Aorta (tissue), 5 donors: ENCODE results near the gene CELSR1. TPM values are rescaled to one million over a fixed set of nuclear protein-coding genes. Genes with fewer than 3 reads are reported as not detected.

Experiments
- ATAC-seq: fragments of 200-7000 bp; cut with Tn5 transposase; one replicate; pipeline ENCODE4 v1.9.1; 2022; ENCODE audit warnings: moderate library complexity; ENCODE audit not compliant: low FRiP score
- DNase-seq, 2 donors: peaks; one replicate each; pipeline ENCODE4 v3.0.0-alpha.2; 2020
- H3K27ac ChIP-seq, 2 donors: one replicate each; pipeline ENCODE4 v1.5.1; 2013; ENCODE audit warnings: low read length in 2 of 2, mild to moderate bottlenecking in 2 of 2, moderate library complexity in 2 of 2, control low read depth in 1 of 2, inconsistent platforms in 1 of 2, low read depth in 1 of 2
- H3K27me3 ChIP-seq, 2 donors: one replicate each; pipeline ENCODE4 v1.6.1; 2013; ENCODE audit warnings: control low read depth in 1 of 2, low read length in 1 of 2, mild to moderate bottlenecking in 1 of 2, moderate library complexity in 1 of 2; ENCODE audit not compliant: insufficient read depth in 2 of 2, control insufficient read depth in 1 of 2
- H3K36me3 ChIP-seq, 2 donors: one replicate each; pipeline ENCODE4 v1.6.1; 2013; ENCODE audit warnings: control low read depth in 1 of 2, low read length in 1 of 2, mild to moderate bottlenecking in 1 of 2; ENCODE audit not compliant: insufficient read depth in 2 of 2, control insufficient read depth in 1 of 2
- H3K4me1 ChIP-seq, 2 donors: one replicate each; pipeline ENCODE4 v1.6.1; 2013; ENCODE audit warnings: low read length in 2 of 2, control low read depth in 1 of 2, mild to moderate bottlenecking in 1 of 2, moderate library complexity in 1 of 2; ENCODE audit not compliant: insufficient read depth in 2 of 2, control insufficient read depth in 1 of 2
- H3K4me3 ChIP-seq, 2 donors: one replicate each; pipeline ENCODE4 v1.5.1; 2013; ENCODE audit warnings: low read length in 2 of 2, control low read depth in 1 of 2, mild to moderate bottlenecking in 1 of 2
- H3K9me3 ChIP-seq: one replicate; pipeline ENCODE4 v1.6.1; 2013; ENCODE audit warnings: mild to moderate bottlenecking, low read length; ENCODE audit not compliant: control insufficient read depth
- WGBS, 2 donors: extraction: QIAGEN DNeasy Blood & Tissue Kit; methylation state at CpG; one replicate each; pipeline ENCODE4 v1.1.7; 2013; 5-methylcytosine and 5-hydroxymethylcytosine counted together
- intact Hi-C, 2 donors: fragments of 100-400 bp; cut with DNase I; formaldehyde crosslinking; loops; one replicate each; pipeline versions ENCODE4 v1.14.2 to v1.15.0; 2022
- polyA plus RNA-seq, 2 donors: library from polyadenylated mRNA; stranded (reverse); fragments of 200-250 nt; gene quantifications; one replicate each; pipeline ENCODE4 v1.2.3, GENCODE V29; 2013
- total RNA-seq, 2 donors: library from RNA; stranded (reverse); fragmentation: NEBNext Ultra II Directional; extraction: Animal tissue kit (Norgen Biotek cat#: 25700); gene quantifications; one replicate each; pipeline ENCODE4 v1.2.1, GENCODE V29; 2021
- donor health status: healthy with polysubstance abuse.
- donor health status: Bipolar disorder and iron deficiency.
- donor health status: DM: no; HTN: no; CAD: no.
- donor health status: DM: no; HTN: no; CAD: no.
- donor health status: DM: yes; HTN: yes; CAD: no.

Gene CELSR1
- total and polyA plus RNA-seq, 4 donors: 0.15 to 3.0 (median 1.3) TPM

DNA sequence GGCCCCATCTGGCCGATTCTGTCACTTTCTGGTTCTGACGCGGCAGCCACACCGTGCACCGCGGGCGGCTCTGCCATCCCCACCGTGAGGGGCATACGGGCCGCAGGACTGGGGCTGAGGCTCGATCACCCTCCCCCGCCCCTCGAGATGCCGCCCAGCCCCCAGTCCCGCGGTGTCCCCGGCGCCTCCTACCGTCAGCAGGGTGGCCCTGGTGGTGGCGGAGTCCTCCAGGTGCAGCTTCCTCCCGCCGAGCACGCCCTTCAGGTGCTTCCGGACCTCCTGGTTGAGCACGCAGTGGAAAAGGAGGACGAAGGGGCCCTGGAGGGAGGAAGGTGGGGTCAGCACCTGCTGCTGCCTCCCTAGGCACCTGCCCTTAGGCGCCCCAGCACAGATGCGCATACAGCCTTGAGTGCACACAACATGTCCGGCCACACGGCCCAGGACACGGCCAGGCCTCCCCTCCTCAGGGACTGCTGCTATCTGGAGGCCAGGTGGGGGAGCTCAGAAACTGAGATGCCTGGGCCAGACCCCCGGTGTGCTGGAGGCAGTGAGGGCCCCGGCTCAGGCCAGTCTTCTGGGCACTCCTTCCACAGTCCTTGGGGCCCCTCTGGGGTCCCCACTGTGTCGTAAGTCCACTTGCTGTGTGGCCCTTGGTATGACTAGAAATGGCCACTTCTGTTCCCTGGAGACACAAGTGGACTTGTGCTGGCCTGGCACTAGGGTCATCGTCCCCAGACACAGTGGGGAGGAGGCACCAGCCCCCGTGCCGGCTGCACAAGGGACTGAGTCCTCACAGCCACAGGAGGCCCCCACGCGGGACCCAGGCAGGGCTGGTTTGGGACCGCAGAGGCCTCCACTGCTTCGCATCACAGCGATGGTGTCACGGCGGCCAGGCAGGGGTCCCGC is 170.4 kb downstream of the CELSR1 start:
- DNase-seq (peak in 1 of 2 donors; percentile 67), ATAC-seq (no peak)
- Histone ChIP-seq H3K27ac (no peak overlapping the region), H3K4me1 (no peaks in the 10 kb centered on the region), H3K27me3 (no peaks in the 10 kb centered on the region), H3K36me3 (no peaks in the 10 kb centered on the region), H3K9me3 (no peaks in the 10 kb centered on the region), H3K4me3 (no peak overlapping the region)
- 79 to 84% methylated on average over 45 of the region's 45 CpGs for WGBS, 2 donors
- intact Hi-C loops: no loop called here

DNA sequence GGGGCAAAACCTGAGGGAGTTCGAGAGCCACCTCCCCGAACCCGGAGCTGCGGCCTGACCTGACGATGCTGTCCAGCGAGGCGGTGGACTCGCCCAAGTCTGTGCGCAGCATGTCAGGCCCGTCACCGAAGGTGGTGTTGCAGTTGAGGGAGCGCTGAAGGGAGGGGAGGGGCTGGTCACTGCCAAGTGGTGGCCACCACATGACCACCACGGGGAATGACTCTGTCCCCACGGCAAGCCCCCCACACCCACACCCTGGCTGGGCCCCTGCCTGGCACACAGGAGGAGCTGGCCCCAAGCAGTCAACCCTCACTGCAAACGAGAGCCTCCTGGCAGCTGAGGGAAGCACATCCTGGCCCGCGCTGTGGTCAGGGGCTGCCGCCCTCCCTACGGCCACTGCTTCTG is 171.1 kb downstream of the CELSR1 start:
- ATAC-seq: no peak
- intact Hi-C loops: no loop called here

GRCh38 chr22:46365166-46365624 is 172.2 kb downstream of the CELSR1 start:
- H3K27me3 ChIP-seq: no peaks in the 10 kb centered on the region
- DNase-seq (no peak), ATAC-seq (no peak)
- H3K4me3 ChIP-seq: no peak overlapping the region
- no peak overlapping the region for H3K27ac ChIP-seq
- H3K36me3 ChIP-seq: no peaks in the 10 kb centered on the region
- intact Hi-C loops: no loop called here
- H3K4me1 ChIP-seq: no peaks in the 10 kb centered on the region
- no peaks in the 10 kb centered on the region for H3K9me3 ChIP-seq
- WGBS, 2 donors: 92 to 96% methylated on average over 22 of the region's 22 CpGs

More for the DNA sequence above, 171.1 kb downstream of the CELSR1 start:
- Histone ChIP-seq H3K4me1 (no peaks in the 10 kb centered on the region), H3K4me3 (no peak overlapping the region), H3K9me3 (no peaks in the 10 kb centered on the region), H3K27ac (no peak overlapping the region), H3K36me3 (no peaks in the 10 kb centered on the region), H3K27me3 (no peaks in the 10 kb centered on the region)
- DNase-seq: no peak
- WGBS, 2 donors: 86 to 88% methylated on average over 19 of the region's 19 CpGs

DNA sequence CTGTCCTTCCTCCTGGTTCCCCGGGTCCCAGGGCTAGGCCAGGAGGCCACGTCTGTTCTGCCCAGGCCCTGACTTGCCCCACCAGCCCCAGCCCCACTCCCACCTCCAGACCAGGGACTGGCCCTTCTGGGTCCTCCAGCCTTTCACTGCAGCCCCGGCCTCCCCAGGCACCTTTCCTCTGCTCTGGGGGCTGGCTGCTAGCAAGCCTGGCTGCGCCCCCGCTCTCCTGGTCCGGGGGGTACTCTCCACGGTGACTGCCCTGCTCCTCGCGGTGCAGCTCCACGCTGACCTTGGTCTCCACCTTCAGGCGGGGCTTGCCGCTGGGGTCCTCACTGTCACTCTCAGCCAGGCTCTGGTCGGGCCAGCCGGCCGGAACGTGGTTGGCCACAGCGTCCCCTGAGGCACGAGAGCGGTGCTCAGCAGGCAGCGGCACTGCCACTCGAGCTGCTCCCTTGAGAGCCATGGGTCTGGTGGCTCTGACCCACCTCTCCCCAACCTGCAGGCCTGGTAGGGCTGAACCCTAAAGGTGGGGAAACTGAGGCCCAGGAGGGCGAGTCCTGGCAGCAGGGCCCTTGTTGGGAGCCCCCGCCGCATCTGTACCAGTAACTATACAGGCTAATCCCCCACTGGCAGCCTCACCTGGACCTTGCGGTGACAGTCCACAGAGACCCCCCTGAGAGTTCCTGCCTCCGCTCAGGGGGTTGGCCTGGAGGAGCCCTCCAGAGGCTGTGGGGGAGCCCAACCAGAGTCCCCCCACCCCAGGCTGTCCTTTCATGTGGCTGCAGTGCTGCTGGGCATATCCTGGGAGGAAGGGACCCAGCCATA is 172.9 kb downstream of the CELSR1 start:
- intact Hi-C loops: no loop called here
- 80 to 81% methylated on average over 26 of the region's 26 CpGs for WGBS, 2 donors
- Histone ChIP-seq H3K36me3 (no peaks in the 10 kb centered on the region), H3K27ac (no peak overlapping the region), H3K4me3 (no peak overlapping the region), H3K9me3 (peaks cover 1% of the 10 kb centered on the region), H3K4me1 (no peaks in the 10 kb centered on the region), H3K27me3 (no peaks in the 10 kb centered on the region)
- ATAC-seq (no peak), DNase-seq (no peak)

GRCh38 chr22:46363611-46364321 is 173.7 kb downstream of the CELSR1 start:
- Histone ChIP-seq H3K36me3 (no peaks in the 10 kb centered on the region), H3K27ac (no peak overlapping the region), H3K4me1 (no peaks in the 10 kb centered on the region), H3K9me3 (peaks cover 1% of the 10 kb centered on the region), H3K27me3 (no peaks in the 10 kb centered on the region), H3K4me3 (no peak overlapping the region)
- WGBS, 2 donors: 91 to 95% methylated on average over 34 to 35 of the region's 35 CpGs
- intact Hi-C loops: no loop called here
- DNase-seq (no peak), ATAC-seq (no peak)

GRCh38 chr22:46362934-46363515 is 174.4 kb downstream of the CELSR1 start:
- 88 to 91% methylated on average over 15 of the region's 15 CpGs for WGBS, 2 donors
- intact Hi-C loops: no loop called here
- H3K4me1 ChIP-seq: no peaks in the 10 kb centered on the region
- no peaks in the 10 kb centered on the region for H3K27me3 ChIP-seq
- ATAC-seq: no peak
- H3K4me3 ChIP-seq: no peak overlapping the region
- peak in 1 of 2 donors; percentile 32 for DNase-seq
- H3K27ac ChIP-seq: no peak overlapping the region
- H3K9me3 ChIP-seq: peaks cover 1% of the 10 kb centered on the region
- no peaks in the 10 kb centered on the region for H3K36me3 ChIP-seq

DNA sequence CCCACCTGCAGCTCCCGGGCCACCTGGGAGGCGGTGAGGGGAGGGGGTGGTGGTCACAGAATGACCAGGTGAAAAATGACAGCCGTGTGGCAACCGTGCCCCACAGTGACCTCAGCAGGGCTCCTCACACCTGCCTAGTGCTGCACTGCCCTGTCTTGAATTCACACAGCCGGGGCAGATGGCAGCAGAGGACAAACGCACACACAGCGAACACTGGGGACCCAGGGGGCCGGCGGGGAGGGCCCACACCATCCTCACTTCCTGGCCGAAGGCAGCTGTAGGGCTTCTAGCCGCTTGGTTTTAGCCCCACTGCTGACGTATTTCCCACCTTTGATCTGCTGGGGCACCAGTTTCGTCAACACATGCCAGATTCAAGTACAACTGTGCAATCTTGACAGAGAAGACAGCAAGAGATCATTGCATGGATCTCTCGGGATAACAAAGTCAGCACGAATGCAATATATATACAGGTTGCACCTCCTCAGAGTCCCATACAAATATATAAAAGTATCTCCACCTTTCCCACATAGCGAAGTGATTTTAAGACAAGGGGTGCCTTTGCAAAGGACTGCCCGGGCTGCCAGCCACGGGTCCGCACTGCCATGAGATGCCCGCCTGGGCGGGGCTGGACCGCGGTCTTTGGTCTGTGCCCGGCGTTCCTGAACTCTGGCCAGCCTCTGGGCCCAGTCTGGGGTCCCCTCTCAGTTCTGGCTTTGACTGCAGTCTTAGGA is 175.1 kb downstream of the CELSR1 start:
- H3K27ac ChIP-seq: no peak overlapping the region
- no peak overlapping the region for H3K4me3 ChIP-seq
- DNase-seq (peak; percentile 11 to 52), ATAC-seq (no peak)
- no peaks in the 10 kb centered on the region for H3K27me3 ChIP-seq
- intact Hi-C loops: no loop called here
- no peaks in the 10 kb centered on the region for H3K4me1 ChIP-seq
- H3K9me3 ChIP-seq: peaks cover 1% of the 10 kb centered on the region
- WGBS, 2 donors: 77 to 79% methylated on average over 25 of the region's 25 CpGs
- H3K36me3 ChIP-seq: no peaks in the 10 kb centered on the region

DNA sequence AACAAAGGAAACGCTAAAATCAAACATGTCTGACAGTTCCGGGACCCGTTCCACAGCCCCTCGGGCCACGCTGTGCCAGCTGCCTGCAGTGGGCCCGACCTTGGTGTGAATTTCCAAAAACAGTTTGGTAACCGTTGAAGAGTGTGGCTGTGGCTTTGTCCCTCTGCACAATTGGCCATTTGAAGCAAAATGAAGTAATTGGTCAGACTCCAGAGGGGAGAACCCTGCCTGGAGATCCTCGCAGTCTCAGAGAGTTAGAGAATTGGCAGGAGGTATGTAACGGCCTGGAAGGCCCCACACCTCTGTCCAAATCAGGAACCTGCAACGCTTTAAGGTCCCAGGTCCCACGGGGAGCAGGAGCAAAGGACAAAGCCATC is 175.6 kb downstream of the CELSR1 start:
- Histone ChIP-seq H3K36me3 (no peaks in the 10 kb centered on the region), H3K27me3 (no peaks in the 10 kb centered on the region), H3K4me3 (no peak overlapping the region), H3K4me1 (no peaks in the 10 kb centered on the region), H3K27ac (no peak overlapping the region), H3K9me3 (peaks cover 1% of the 10 kb centered on the region)
- intact Hi-C loops: no loop called here
- WGBS, 2 donors: 67 to 72% methylated on average over 11 of the region's 11 CpGs
- ATAC-seq (no peak), DNase-seq (peak; percentile 7 to 9)
